Measurements from ENCODE around the gene SOX10.
A peak's percentile ranks its signal among the peaks of the same experiment; 100 is the strongest.
"Not testable (repeated sequence)": the region's sequence is repeated elsewhere in the genome, so short reads cannot be mapped to it uniquely, and the experiment has no call there.

Gene SOX10

GRCh38 chr22:37981282-37982011 lies 2.9 kb downstream of the SOX10 start:
- no peak overlapping the region for H3K4ac ChIP-seq (ENCODE audit: low read length)
- no peak overlapping the region for H3K4me2 ChIP-seq (ENCODE audit: insufficient read depth, low read length, poor library complexity, severe bottlenecking)
- no peak overlapping the region for H4K8ac ChIP-seq (ENCODE audit: low read depth, low read length)
- H3K4me3 ChIP-seq (ENCODE audit: low read length in 2 of 2): no peak overlapping the region
- DNase-seq (ENCODE audit: low spot score): no peak
- no peak overlapping the region for H2BK120ac ChIP-seq (ENCODE audit: low read depth, low read length)
- no peak overlapping the region for H2BK5ac ChIP-seq (ENCODE audit: low read length)
- H3K27me3 ChIP-seq (ENCODE audit: control insufficient read depth in 3 of 3, insufficient read depth in 3 of 3, low read depth in 1 of 3, low read length in 3 of 3): peaks cover 0 to 22% (median 10%) of the 10 kb centered on the region in 3 experiments
- H3K9me3 ChIP-seq (replicated peaks in 1 of 2; ENCODE audit: control insufficient read depth in 2 of 2, insufficient read depth in 1 of 2, low read depth in 1 of 2, low read length in 2 of 2): no peaks in the 10 kb centered on the region
- H2AK5ac ChIP-seq (ENCODE audit: low read depth, low read length): peak overlapping the region; percentile 71
- no peak overlapping the region for H3K18ac ChIP-seq (ENCODE audit: low read length)
- H3K9ac ChIP-seq (ENCODE audit: low read depth, low read length, poor library complexity): no peak overlapping the region
- WGBS, 2 donors (ENCODE audit: extremely low coverage in 2 of 2, insufficient read length in 2 of 2, insufficient replicate concordance in 1 of 2): no CpG with 5 or more reads among the region's 6 CpGs
- H2BK12ac ChIP-seq (ENCODE audit: low read length): no peak overlapping the region
- H3K36me3 ChIP-seq (replicated peaks in 1 of 2; ENCODE audit: control insufficient read depth in 2 of 2, insufficient read depth in 2 of 2, low read length in 2 of 2): peaks cover 0 to 3% of the 10 kb centered on the region in 2 donors
- H3K4me1 ChIP-seq (ENCODE audit: control insufficient read depth in 2 of 2, insufficient read depth in 1 of 2, low read depth in 1 of 2, low read length in 2 of 2): peaks cover 0 to 32% of the 10 kb centered on the region in 2 donors
- H2BK15ac ChIP-seq (ENCODE audit: low read length): peak overlapping the region; percentile 33
- no peak overlapping the region for H3K27ac ChIP-seq (replicated peaks; ENCODE audit: low read length)
- no peak overlapping the region for H3K23ac ChIP-seq (ENCODE audit: low read depth, low read length, poor library complexity)
- no peak overlapping the region for H3K14ac ChIP-seq (ENCODE audit: low read length)
- H4K91ac ChIP-seq (ENCODE audit: low read depth, low read length, poor library complexity): no peak overlapping the region
- H2AFZ ChIP-seq (ENCODE audit: low read length): no peak overlapping the region
- H3K79me1 ChIP-seq (ENCODE audit: low read depth, low read length): no peaks in the 10 kb centered on the region

- Histone ChIP-seq H2BK5ac (ENCODE audit: low read length) (peak overlapping the region; percentile 76), H4K8ac (ENCODE audit: low read depth, low read length) (no peak overlapping the region), H3K23ac (ENCODE audit: low read depth, low read length, poor library complexity) (no peak overlapping the region), H2AK5ac (ENCODE audit: low read depth, low read length) (peak overlapping the region; percentile 16), H3K9ac (ENCODE audit: low read depth, low read length, poor library complexity) (peak overlapping the region; percentile 54), H4K91ac (ENCODE audit: low read depth, low read length, poor library complexity) (no peak overlapping the region), H3K79me1 (ENCODE audit: low read depth, low read length) (no peaks in the 10 kb centered on the region), H2BK15ac (ENCODE audit: low read length) (peak overlapping the region; percentile 30), H3K27me3 (ENCODE audit: control insufficient read depth in 3 of 3, insufficient read depth in 3 of 3, low read depth in 1 of 3, low read length in 3 of 3) (peaks cover 0 to 22% (median 10%) of the 10 kb centered on the region in 3 experiments), H2BK12ac (ENCODE audit: low read length) (peak overlapping the region; percentile 75), H3K4me3 (ENCODE audit: low read length in 2 of 2) (no peak overlapping the region), H2BK120ac (ENCODE audit: low read depth, low read length) (no peak overlapping the region), H3K4me1 (ENCODE audit: control insufficient read depth in 2 of 2, insufficient read depth in 1 of 2, low read depth in 1 of 2, low read length in 2 of 2) (peaks cover 0 to 25% of the 10 kb centered on the region in 2 donors), H3K14ac (ENCODE audit: low read length) (no peak overlapping the region), H3K36me3 (replicated peaks in 1 of 2; ENCODE audit: control insufficient read depth in 2 of 2, insufficient read depth in 2 of 2, low read length in 2 of 2) (no peaks in the 10 kb centered on the region), H3K4ac (ENCODE audit: low read length) (no peak overlapping the region), H2AFZ (ENCODE audit: low read length) (no peak overlapping the region), H3K9me3 (replicated peaks in 1 of 2; ENCODE audit: control insufficient read depth in 2 of 2, insufficient read depth in 1 of 2, low read depth in 1 of 2, low read length in 2 of 2) (no peaks in the 10 kb centered on the region), H3K4me2 (ENCODE audit: insufficient read depth, low read length, poor library complexity, severe bottlenecking) (no peak overlapping the region), H3K27ac (replicated peaks; ENCODE audit: low read length) (no peak overlapping the region), H3K18ac (ENCODE audit: low read length) (peak overlapping the region; percentile 82)
- DNase-seq (ENCODE audit: low spot score): no peak
- WGBS, 2 donors (ENCODE audit: extremely low coverage in 2 of 2, insufficient read length in 2 of 2, insufficient replicate concordance in 1 of 2): no CpG with 5 or more reads among the region's 8 CpGs
Measured at GRCh38 chr22:37979782-37980181, 4.6 kb downstream of the SOX10 start.

- Histone ChIP-seq H2AFZ (ENCODE audit: low read length) (no peak overlapping the region), H3K9me3 (replicated peaks in 1 of 2; ENCODE audit: control insufficient read depth in 2 of 2, insufficient read depth in 1 of 2, low read depth in 1 of 2, low read length in 2 of 2) (no peaks in the 10 kb centered on the region)
Measured at GRCh38 chr22:37976547-37976946, 7.8 kb downstream of the SOX10 start.

DNA sequence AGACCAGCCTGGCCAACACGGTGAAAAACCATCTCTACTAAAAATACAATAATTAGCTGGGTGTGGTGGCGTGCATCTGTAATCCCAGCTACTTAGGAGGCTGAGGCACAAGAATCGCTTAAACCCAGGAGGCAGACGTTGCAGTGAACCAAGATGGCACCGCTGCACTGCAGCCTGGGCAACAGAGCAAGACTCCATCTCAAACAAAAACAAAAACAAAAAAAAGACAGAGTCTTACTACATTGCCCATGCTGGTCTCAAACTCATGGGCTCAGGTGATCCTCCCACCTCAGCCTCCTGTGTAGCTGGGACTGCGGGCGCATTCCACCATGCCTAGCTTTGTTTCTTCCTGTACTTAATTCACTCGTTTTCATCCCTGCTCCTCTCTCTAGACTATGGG lies 8.3 kb downstream of the SOX10 start:
- not testable (repeated sequence) for H4K8ac ChIP-seq (ENCODE audit: low read depth, low read length); H2BK15ac ChIP-seq (ENCODE audit: low read length); H3K27ac ChIP-seq (replicated peaks; ENCODE audit: low read length); H3K18ac ChIP-seq (ENCODE audit: low read length); H3K14ac ChIP-seq (ENCODE audit: low read length); H3K9me3 ChIP-seq (replicated peaks in 1 of 2; ENCODE audit: control insufficient read depth in 2 of 2, insufficient read depth in 1 of 2, low read depth in 1 of 2, low read length in 2 of 2); H3K36me3 ChIP-seq (replicated peaks in 1 of 2; ENCODE audit: control insufficient read depth in 2 of 2, insufficient read depth in 2 of 2, low read length in 2 of 2); H3K23ac ChIP-seq (ENCODE audit: low read depth, low read length, poor library complexity); H3K79me1 ChIP-seq (ENCODE audit: low read depth, low read length); H3K4me3 ChIP-seq (ENCODE audit: low read length in 2 of 2); H3K27me3 ChIP-seq (ENCODE audit: control insufficient read depth in 3 of 3, insufficient read depth in 3 of 3, low read depth in 1 of 3, low read length in 3 of 3); H2BK5ac ChIP-seq (ENCODE audit: low read length); H2AK5ac ChIP-seq (ENCODE audit: low read depth, low read length); H2AFZ ChIP-seq (ENCODE audit: low read length); H2BK12ac ChIP-seq (ENCODE audit: low read length); H2BK120ac ChIP-seq (ENCODE audit: low read depth, low read length); DNase-seq (ENCODE audit: low spot score); H4K91ac ChIP-seq (ENCODE audit: low read depth, low read length, poor library complexity); H3K4ac ChIP-seq (ENCODE audit: low read length); H3K4me2 ChIP-seq (ENCODE audit: insufficient read depth, low read length, poor library complexity, severe bottlenecking); H3K9ac ChIP-seq (ENCODE audit: low read depth, low read length, poor library complexity)
- no CpG with 5 or more reads among the region's 8 CpGs for WGBS, 2 donors (ENCODE audit: extremely low coverage in 2 of 2, insufficient read length in 2 of 2, insufficient replicate concordance in 1 of 2)
- peaks cover 5 to 22% of the 10 kb centered on the region in 2 donors for H3K4me1 ChIP-seq (ENCODE audit: control insufficient read depth in 2 of 2, insufficient read depth in 1 of 2, low read depth in 1 of 2, low read length in 2 of 2)

More at GRCh38 chr22:37976547-37976946, 7.8 kb downstream of the SOX10 start:
- no peak overlapping the region for H2BK120ac ChIP-seq (ENCODE audit: low read depth, low read length)
- H3K9ac ChIP-seq (ENCODE audit: low read depth, low read length, poor library complexity): no peak overlapping the region
- no CpG with 5 or more reads among the region's 4 CpGs for WGBS, 2 donors (ENCODE audit: extremely low coverage in 2 of 2, insufficient read length in 2 of 2, insufficient replicate concordance in 1 of 2)
- no peaks in the 10 kb centered on the region for H3K27me3 ChIP-seq (ENCODE audit: control insufficient read depth in 3 of 3, insufficient read depth in 3 of 3, low read depth in 1 of 3, low read length in 3 of 3)
- H3K4ac ChIP-seq (ENCODE audit: low read length): no peak overlapping the region
- H3K4me2 ChIP-seq (ENCODE audit: insufficient read depth, low read length, poor library complexity, severe bottlenecking): no peak overlapping the region
- no peak overlapping the region for H2BK12ac ChIP-seq (ENCODE audit: low read length)
- no peak overlapping the region for H3K18ac ChIP-seq (ENCODE audit: low read length)
- H2AK5ac ChIP-seq (ENCODE audit: low read depth, low read length): no peak overlapping the region
- H3K4me3 ChIP-seq (ENCODE audit: low read length in 2 of 2): no peak overlapping the region
- H3K23ac ChIP-seq (ENCODE audit: low read depth, low read length, poor library complexity): no peak overlapping the region
- H2BK5ac ChIP-seq (ENCODE audit: low read length): no peak overlapping the region
- H3K14ac ChIP-seq (ENCODE audit: low read length): no peak overlapping the region
- H3K79me1 ChIP-seq (ENCODE audit: low read depth, low read length): peaks cover 3% of the 10 kb centered on the region
- peaks cover 3 to 19% of the 10 kb centered on the region in 2 donors for H3K4me1 ChIP-seq (ENCODE audit: control insufficient read depth in 2 of 2, insufficient read depth in 1 of 2, low read depth in 1 of 2, low read length in 2 of 2)
- peaks cover 0 to 9% of the 10 kb centered on the region in 2 donors for H3K36me3 ChIP-seq (replicated peaks in 1 of 2; ENCODE audit: control insufficient read depth in 2 of 2, insufficient read depth in 2 of 2, low read length in 2 of 2)
- no peak for DNase-seq (ENCODE audit: low spot score)
- H4K91ac ChIP-seq (ENCODE audit: low read depth, low read length, poor library complexity): no peak overlapping the region
- no peak overlapping the region for H3K27ac ChIP-seq (replicated peaks; ENCODE audit: low read length)
- no peak overlapping the region for H2BK15ac ChIP-seq (ENCODE audit: low read length)
- no peak overlapping the region for H4K8ac ChIP-seq (ENCODE audit: low read depth, low read length)

Data from neuronal stem cell (in vitro differentiated cells).